DOHH2 (cell line): ENCODE measurements around the gene ABLIM1.

ENCODE experiments used
- EZH2phosphoT487 ChIP-seq: fragments of 200-600 bp; sonication (generic); IDR thresholded peaks from 2 replicates; pipeline ENCODE4 v1.6.1; 2017; ENCODE audit warnings: borderline replicate concordance, mild to moderate bottlenecking, antibody characterized with exemption, low read length, moderate library complexity, mixed read lengths
- TF ChIP-seq, protein P1 (sequence below): fragments of 200-600 bp; sonication (generic); IDR thresholded peaks from one replicate; pipeline ENCODE4 v1.5.1; 2014; ENCODE audit warnings: antibody characterized with exemption, mild to moderate bottlenecking, low read depth, low read length; ENCODE audit not compliant: poor library complexity, severe bottlenecking

DNA sequence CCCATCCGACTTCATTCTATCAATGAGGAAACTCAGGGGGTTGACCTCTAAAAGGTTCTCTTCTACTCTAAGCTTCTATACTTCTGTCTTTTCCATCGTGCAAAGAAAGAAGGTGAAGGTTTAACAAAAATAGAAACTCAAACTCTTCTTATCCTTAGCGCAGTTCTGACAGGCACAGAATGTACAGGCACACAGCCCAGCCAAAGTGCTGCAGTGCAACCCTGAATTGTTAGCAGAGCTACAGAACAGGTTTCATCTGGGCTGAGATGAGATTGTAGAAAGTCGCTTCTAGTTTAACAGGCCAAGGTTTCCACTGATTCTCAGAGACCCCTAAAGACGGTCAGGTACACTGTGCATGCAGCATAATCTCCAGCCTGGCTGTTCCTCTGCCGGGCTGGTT, 174.5 kb downstream of the ABLIM1 start:
- TF ChIP-seq, protein P1, sequence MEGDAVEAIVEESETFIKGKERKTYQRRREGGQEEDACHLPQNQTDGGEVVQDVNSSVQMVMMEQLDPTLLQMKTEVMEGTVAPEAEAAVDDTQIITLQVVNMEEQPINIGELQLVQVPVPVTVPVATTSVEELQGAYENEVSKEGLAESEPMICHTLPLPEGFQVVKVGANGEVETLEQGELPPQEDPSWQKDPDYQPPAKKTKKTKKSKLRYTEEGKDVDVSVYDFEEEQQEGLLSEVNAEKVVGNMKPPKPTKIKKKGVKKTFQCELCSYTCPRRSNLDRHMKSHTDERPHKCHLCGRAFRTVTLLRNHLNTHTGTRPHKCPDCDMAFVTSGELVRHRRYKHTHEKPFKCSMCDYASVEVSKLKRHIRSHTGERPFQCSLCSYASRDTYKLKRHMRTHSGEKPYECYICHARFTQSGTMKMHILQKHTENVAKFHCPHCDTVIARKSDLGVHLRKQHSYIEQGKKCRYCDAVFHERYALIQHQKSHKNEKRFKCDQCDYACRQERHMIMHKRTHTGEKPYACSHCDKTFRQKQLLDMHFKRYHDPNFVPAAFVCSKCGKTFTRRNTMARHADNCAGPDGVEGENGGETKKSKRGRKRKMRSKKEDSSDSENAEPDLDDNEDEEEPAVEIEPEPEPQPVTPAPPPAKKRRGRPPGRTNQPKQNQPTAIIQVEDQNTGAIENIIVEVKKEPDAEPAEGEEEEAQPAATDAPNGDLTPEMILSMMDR: no peak
- no peak for TF ChIP-seq EZH2phosphoT487
